Esophagus muscularis mucosa (tissue), 4 donors: Measurements from ENCODE around the gene CASKIN1. TPM values are rescaled to one million over a fixed set of nuclear protein-coding genes. Genes with fewer than 3 reads are reported as not detected.

Source experiments
- DNase-seq: peaks from one replicate; pipeline ENCODE4 v3.0.0-alpha.2; 2017; ENCODE audit errors: extremely low spot score
- H3K27ac ChIP-seq, 4 donors: fragments of 200-600 bp; sonication (generic); replicated peaks in 1 of 4; 1 replicate in 3 of 4; 2 replicates in 1 of 4; pipeline ENCODE4 v1.5.1; 2016 to 2019; ENCODE audit warnings: mild to moderate bottlenecking in 1 of 4
- H3K27me3 ChIP-seq, 4 donors: fragments of 200-600 bp; sonication (generic); one replicate each; pipeline versions ENCODE4 v1.5.1 to v1.6.0; 2016 to 2019
- H3K36me3 ChIP-seq, 4 donors: fragments of 200-600 bp; sonication (generic); one replicate each; pipeline ENCODE4 v1.5.1; 2016 to 2019
- H3K4me1 ChIP-seq, 4 donors: fragments of 200-600 bp; sonication (generic); one replicate each; pipeline ENCODE4 v1.5.1; 2016 to 2019
- H3K4me3 ChIP-seq, 4 donors: fragments of 200-600 bp; sonication (generic); 1 replicate in 2 of 4; 2 replicates in 2 of 4; pipeline ENCODE4 v1.5.1; 2016 to 2019; ENCODE audit warnings: mild to moderate bottlenecking in 4 of 4, moderate library complexity in 1 of 4
- H3K9me3 ChIP-seq, 4 donors: fragments of 200-600 bp; sonication (generic); 1 replicate in 3 of 4; 2 replicates in 1 of 4; pipeline ENCODE4 v1.5.1; 2016 to 2019
- EP300 ChIP-seq: sonication (generic); formaldehyde crosslinking; IDR thresholded peaks from one replicate; pipeline ENCODE4 v1.6.1; 2017; ENCODE audit warnings: antibody characterized with exemption
- POLR2A ChIP-seq: fragments of 450-650 bp; IDR thresholded peaks from one replicate; pipeline ENCODE4 v1.6.1; 2017; ENCODE audit warnings: antibody characterized with exemption, moderate library complexity, mild to moderate bottlenecking, low read depth
- POLR2AphosphoS5 ChIP-seq, 2 donors: sonication (generic); formaldehyde crosslinking; IDR thresholded peaks; one replicate each; pipeline ENCODE4 v1.6.1; 2017; ENCODE audit warnings: antibody characterized with exemption in 2 of 2
- WGBS: methylation state at CpG from one replicate; pipeline ENCODE4 v1.1.5; 2018; 5-methylcytosine and 5-hydroxymethylcytosine counted together
- intact Hi-C: fragments of 100-400 bp; cut with DNase I; formaldehyde crosslinking; loops from one replicate; pipeline ENCODE4 v1.15.1; 2023
- total RNA-seq, 4 donors: library from RNA; depleted of rRNA; stranded (reverse); fragments of >200 nt; gene quantifications; one replicate each; pipeline versions ENCODE4 v1.1.0 to v1.2.1, GENCODE V29; 2016
- TF ChIP-seq, protein P1 (sequence below), 3 experiments: fragments of 200-600 bp in 2 of 3; fragments of 450-650 bp in 1 of 3; sonication (generic) in 2 of 3; IDR thresholded peaks; one replicate each; pipeline ENCODE4 v1.5.1; 2017 to 2019; ENCODE audit warnings: antibody characterized with exemption in 3 of 3, mild to moderate bottlenecking in 2 of 3, moderate library complexity in 1 of 3

The CASKIN1 gene, protein sequence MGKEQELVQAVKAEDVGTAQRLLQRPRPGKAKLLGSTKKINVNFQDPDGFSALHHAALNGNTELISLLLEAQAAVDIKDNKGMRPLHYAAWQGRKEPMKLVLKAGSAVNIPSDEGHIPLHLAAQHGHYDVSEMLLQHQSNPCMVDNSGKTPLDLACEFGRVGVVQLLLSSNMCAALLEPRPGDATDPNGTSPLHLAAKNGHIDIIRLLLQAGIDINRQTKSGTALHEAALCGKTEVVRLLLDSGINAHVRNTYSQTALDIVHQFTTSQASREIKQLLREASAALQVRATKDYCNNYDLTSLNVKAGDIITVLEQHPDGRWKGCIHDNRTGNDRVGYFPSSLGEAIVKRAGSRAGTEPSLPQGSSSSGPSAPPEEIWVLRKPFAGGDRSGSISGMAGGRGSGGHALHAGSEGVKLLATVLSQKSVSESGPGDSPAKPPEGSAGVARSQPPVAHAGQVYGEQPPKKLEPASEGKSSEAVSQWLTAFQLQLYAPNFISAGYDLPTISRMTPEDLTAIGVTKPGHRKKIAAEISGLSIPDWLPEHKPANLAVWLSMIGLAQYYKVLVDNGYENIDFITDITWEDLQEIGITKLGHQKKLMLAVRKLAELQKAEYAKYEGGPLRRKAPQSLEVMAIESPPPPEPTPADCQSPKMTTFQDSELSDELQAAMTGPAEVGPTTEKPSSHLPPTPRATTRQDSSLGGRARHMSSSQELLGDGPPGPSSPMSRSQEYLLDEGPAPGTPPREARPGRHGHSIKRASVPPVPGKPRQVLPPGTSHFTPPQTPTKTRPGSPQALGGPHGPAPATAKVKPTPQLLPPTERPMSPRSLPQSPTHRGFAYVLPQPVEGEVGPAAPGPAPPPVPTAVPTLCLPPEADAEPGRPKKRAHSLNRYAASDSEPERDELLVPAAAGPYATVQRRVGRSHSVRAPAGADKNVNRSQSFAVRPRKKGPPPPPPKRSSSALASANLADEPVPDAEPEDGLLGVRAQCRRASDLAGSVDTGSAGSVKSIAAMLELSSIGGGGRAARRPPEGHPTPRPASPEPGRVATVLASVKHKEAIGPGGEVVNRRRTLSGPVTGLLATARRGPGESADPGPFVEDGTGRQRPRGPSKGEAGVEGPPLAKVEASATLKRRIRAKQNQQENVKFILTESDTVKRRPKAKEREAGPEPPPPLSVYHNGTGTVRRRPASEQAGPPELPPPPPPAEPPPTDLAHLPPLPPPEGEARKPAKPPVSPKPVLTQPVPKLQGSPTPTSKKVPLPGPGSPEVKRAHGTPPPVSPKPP (N-terminal part only)
- under 1 TPM; under 0.01 to 0.32 (median 0.09) TPM for total RNA-seq

- no peak within 1 kb of the TSS for H3K27ac ChIP-seq
- WGBS: no CpG with 5 or more reads among the region's 129 CpGs
- peak within 1 kb of the TSS; percentile 52 to 64 (median 52) for H3K4me3 ChIP-seq
- H3K27me3 ChIP-seq: peaks cover 8 to 56% (median 22%) of the 10 kb centered on the region in 4 donors
- H3K4me1 ChIP-seq: peaks cover 9 to 28% (median 21%) of the 10 kb centered on the region in 4 donors
- TF ChIP-seq POLR2AphosphoS5 (IDR thresholded peaks at IDR 0.05) (no peak), EP300 (no peak), POLR2A (no peak)
- TF ChIP-seq, protein P1, sequence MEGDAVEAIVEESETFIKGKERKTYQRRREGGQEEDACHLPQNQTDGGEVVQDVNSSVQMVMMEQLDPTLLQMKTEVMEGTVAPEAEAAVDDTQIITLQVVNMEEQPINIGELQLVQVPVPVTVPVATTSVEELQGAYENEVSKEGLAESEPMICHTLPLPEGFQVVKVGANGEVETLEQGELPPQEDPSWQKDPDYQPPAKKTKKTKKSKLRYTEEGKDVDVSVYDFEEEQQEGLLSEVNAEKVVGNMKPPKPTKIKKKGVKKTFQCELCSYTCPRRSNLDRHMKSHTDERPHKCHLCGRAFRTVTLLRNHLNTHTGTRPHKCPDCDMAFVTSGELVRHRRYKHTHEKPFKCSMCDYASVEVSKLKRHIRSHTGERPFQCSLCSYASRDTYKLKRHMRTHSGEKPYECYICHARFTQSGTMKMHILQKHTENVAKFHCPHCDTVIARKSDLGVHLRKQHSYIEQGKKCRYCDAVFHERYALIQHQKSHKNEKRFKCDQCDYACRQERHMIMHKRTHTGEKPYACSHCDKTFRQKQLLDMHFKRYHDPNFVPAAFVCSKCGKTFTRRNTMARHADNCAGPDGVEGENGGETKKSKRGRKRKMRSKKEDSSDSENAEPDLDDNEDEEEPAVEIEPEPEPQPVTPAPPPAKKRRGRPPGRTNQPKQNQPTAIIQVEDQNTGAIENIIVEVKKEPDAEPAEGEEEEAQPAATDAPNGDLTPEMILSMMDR (IDR thresholded peaks at IDR 0.05): no peak
- DNase-seq: no peak
- no peaks in the 10 kb centered on the region for H3K36me3 ChIP-seq
- no peaks in the 10 kb centered on the region for H3K9me3 ChIP-seq
- intact Hi-C loops: no loop called here
These were observed at the start of gene CASKIN1 for GRCh38 chr16:2196162-2196980. TSS of gene CASKIN1 (minus strand) at chr16:2196605. CDS start at chr16:2196432, 173 bp downstream.

GRCh38 chr16:2244926-2245795, 48.8 kb upstream of the CASKIN1 start:
- no peak overlapping the region for H3K4me3 ChIP-seq
- H3K27me3 ChIP-seq: no peaks in the 10 kb centered on the region
- TF ChIP-seq POLR2AphosphoS5 (IDR thresholded peaks at IDR 0.05) (no peak), POLR2A (no peak), EP300 (no peak)
- TF ChIP-seq, protein P1 (IDR thresholded peaks at IDR 0.05): no peak
- no peaks in the 10 kb centered on the region for H3K9me3 ChIP-seq
- no peak overlapping the region for H3K27ac ChIP-seq
- 92% methylated on average over 24 of the region's 30 CpGs for WGBS
- DNase-seq: no peak
- intact Hi-C loops: no loop called here
- H3K4me1 ChIP-seq: peaks cover 9 to 11% (median 10%) of the 10 kb centered on the region in 4 donors
- H3K36me3 ChIP-seq: peaks cover 42 to 74% (median 68%) of the 10 kb centered on the region in 4 donors

DNA sequence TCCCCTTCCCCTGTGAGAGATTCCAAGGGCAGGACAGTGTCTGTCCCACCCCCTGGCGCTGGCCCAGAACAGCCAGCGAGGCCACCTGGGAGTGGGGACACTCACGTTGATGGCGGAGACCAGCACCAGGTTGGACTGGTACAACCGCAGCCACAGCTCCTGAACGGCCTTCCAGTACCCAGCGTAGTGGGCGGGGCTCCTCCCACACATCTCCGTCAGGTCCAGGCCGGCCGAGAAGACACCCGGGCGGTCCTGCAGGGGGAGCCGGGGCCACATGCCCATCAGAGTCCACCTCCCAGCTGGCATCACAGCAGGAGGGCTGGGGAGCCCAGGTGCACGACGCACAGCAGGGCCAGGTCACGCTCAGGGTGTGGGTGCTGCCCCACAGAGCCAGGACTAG, 47.9 kb upstream of the CASKIN1 start:
- no peak for DNase-seq

More for the DNA sequence above, 47.9 kb upstream of the CASKIN1 start:
- Histone ChIP-seq H3K27ac (no peak overlapping the region), H3K4me3 (no peak overlapping the region), H3K27me3 (no peaks in the 10 kb centered on the region), H3K4me1 (peaks cover under 1 to 3% (median 2%) of the 10 kb centered on the region in 4 donors), H3K36me3 (peaks cover 42 to 81% (median 77%) of the 10 kb centered on the region in 4 donors), H3K9me3 (no peaks in the 10 kb centered on the region)
- 79% methylated on average over 12 of the region's 17 CpGs for WGBS
- TF ChIP-seq, protein P1 (IDR thresholded peaks at IDR 0.05): no peak
- TF ChIP-seq POLR2A (no peak), EP300 (no peak), POLR2AphosphoS5 (IDR thresholded peaks at IDR 0.05) (no peak)
- intact Hi-C loops: no loop called here
